Prostate gland (tissue), 2 donors: ENCODE data around the gene PTPN1. TPM values are rescaled to one million over a fixed set of nuclear protein-coding genes. Genes with fewer than 3 reads are reported as not detected.

Experiments
- DNase-seq: peaks from one replicate; pipeline ENCODE4 v3.0.0-alpha.2; 2019; ENCODE audit warnings: low spot score
- H3K27ac ChIP-seq, 2 donors: fragments of 200-600 bp; sonication (generic); 2 replicates each; pipeline ENCODE4 v1.5.1; 2017 to 2019
- H3K27me3 ChIP-seq: fragments of 200-600 bp; sonication (generic); replicated peaks from 2 replicates; pipeline ENCODE4 v1.5.1; 2019; ENCODE audit not compliant: insufficient read depth
- H3K36me3 ChIP-seq, 2 donors: fragments of 200-600 bp; sonication (generic); 1 replicate in 1 of 2; 2 replicates in 1 of 2; pipeline versions ENCODE4 v1.5.1 to v1.8.1; 2017 to 2019
- H3K4me1 ChIP-seq: fragments of 200-600 bp; sonication (generic); replicated peaks from 2 replicates; pipeline ENCODE4 v1.5.1; 2019
- H3K4me3 ChIP-seq, 2 donors: fragments of 200-600 bp; sonication (generic); 2 replicates each; pipeline ENCODE4 v1.5.1; 2017 to 2019
- H3K9me3 ChIP-seq: fragments of 200-600 bp; sonication (generic); 2 replicates; pipeline ENCODE4 v1.5.1; 2017
- POLR2A ChIP-seq: fragments of 450-650 bp; IDR thresholded peaks from one replicate; pipeline ENCODE4 v1.6.1; 2016; ENCODE audit warnings: antibody characterized with exemption, mild to moderate bottlenecking
- POLR2AphosphoS5 ChIP-seq: sonication (generic); formaldehyde crosslinking; IDR thresholded peaks from one replicate; pipeline ENCODE4 v1.6.1; 2017; ENCODE audit warnings: antibody characterized with exemption
- WGBS: methylation state at CpG from one replicate; pipeline ENCODE4 v1.1.5; 2018; 5-methylcytosine and 5-hydroxymethylcytosine counted together
- intact Hi-C: fragments of 100-400 bp; cut with DNase I; formaldehyde crosslinking; loops from one replicate; pipeline ENCODE4 v1.14.2; 2022
- total RNA-seq, 2 donors: library from RNA; depleted of rRNA; stranded (reverse); fragments of >200 nt; gene quantifications; one replicate each; pipeline ENCODE4 v1.1.0, GENCODE V29; 2016
- TF ChIP-seq, protein P1 (sequence below), 4 experiments: fragments of 200-600 bp in 2 of 4; fragments of 450-650 bp in 2 of 4; sonication (generic) in 2 of 4; IDR thresholded peaks; 1 replicate in 3 of 4; 2 replicates in 1 of 4; pipeline ENCODE4 v1.5.1; 2016 to 2019; ENCODE audit warnings: antibody characterized with exemption in 4 of 4, mild to moderate bottlenecking in 2 of 4, moderate library complexity in 2 of 4

The PTPN1 gene
- total RNA-seq = 10 to 100 TPM; 28.5 to 46.6 TPM

DNA sequence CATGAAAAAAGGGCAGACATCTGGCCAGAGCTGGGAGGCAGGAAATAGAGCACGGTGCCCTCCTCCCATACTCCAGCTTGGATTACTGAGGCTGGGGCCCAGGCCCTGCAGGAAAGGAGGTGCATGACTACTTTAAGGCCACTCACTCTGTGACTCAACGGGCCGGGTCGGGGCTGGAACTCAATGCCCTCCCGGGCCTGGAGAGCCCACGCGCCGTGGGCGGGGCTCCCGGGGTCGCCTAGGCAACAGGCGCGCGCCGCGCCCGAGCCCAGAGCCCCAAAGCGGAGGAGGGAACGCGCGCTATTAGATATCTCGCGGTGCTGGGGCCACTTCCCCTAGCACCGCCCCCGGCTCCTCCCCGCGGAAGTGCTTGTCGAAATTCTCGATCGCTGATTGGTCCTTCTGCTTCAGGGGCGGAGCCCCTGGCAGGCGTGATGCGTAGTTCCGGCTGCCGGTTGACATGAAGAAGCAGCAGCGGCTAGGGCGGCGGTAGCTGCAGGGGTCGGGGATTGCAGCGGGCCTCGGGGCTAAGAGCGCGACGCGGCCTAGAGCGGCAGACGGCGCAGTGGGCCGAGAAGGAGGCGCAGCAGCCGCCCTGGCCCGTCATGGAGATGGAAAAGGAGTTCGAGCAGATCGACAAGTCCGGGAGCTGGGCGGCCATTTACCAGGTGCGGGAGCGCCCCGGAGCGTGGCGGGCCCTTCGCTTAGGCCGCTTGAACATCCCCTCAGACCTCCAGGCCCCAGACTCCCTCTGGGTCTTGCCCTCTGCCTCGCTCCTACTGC is at the start of gene PTPN1:
TSS of gene PTPN1 (plus strand) at position 461 of the 783 bp plus-strand sequence. CDS start at position 606, 145 bp downstream.
- Histone ChIP-seq H3K27me3 (no peaks in the 10 kb centered on the region), H3K27ac (peak within 1 kb of the TSS; percentile 81 to 89), H3K36me3 (no peaks in the 10 kb centered on the region), H3K4me1 (peaks cover 3% of the 10 kb centered on the region), H3K4me3 (peak within 1 kb of the TSS; percentile 86 to 100), H3K9me3 (no peaks in the 10 kb centered on the region)
- TF ChIP-seq, protein P1, sequence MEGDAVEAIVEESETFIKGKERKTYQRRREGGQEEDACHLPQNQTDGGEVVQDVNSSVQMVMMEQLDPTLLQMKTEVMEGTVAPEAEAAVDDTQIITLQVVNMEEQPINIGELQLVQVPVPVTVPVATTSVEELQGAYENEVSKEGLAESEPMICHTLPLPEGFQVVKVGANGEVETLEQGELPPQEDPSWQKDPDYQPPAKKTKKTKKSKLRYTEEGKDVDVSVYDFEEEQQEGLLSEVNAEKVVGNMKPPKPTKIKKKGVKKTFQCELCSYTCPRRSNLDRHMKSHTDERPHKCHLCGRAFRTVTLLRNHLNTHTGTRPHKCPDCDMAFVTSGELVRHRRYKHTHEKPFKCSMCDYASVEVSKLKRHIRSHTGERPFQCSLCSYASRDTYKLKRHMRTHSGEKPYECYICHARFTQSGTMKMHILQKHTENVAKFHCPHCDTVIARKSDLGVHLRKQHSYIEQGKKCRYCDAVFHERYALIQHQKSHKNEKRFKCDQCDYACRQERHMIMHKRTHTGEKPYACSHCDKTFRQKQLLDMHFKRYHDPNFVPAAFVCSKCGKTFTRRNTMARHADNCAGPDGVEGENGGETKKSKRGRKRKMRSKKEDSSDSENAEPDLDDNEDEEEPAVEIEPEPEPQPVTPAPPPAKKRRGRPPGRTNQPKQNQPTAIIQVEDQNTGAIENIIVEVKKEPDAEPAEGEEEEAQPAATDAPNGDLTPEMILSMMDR (IDR thresholded peaks at IDR 0.05) = peak in 1 of 4 experiments; percentile 29
- TF ChIP-seq POLR2AphosphoS5 = peak; percentile 100
- peak; percentile 99 for TF ChIP-seq POLR2A
- intact Hi-C loops = loop anchor here (5.0 kb wide), 1 partner anchor 62 kb away; no protein-coding TSS in a partner anchor
- DNase-seq = peak; percentile 98
- WGBS = 0% methylated on average over 36 of the region's 64 CpGs

DNA sequence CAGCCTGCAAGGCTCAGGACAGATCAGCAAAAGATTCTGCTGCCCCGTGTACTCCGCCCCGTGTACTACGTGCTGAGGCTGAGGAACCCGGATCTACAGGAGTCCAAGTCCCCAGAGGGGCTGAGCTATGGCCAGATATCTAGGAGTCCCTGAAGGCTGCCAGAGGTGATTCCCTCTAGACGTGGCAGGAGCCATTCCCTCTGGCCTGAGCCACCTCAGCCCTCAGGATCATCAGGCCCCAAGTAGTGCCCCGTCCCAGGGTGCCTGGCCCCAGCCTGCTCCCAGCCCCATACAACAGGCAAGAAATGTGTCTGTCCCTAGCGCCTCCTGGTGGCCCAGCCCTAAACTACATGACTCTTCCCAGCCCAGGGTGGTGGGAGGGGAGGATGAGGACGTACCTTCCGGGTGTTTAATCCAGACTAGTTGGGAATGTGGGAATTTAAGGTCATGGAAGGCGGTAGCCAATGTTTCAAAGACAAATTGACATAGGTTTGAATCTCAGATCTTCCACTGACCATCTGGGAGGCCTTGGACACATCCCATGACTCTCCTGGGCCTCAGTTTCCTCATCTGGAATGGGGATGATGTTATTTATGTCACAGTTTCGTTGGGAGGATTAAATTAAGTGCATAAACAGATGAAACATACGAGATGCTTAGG is 49.4 kb upstream of the PTPN1 start:
- no peaks in the 10 kb centered on the region for H3K27me3 ChIP-seq
- no peak overlapping the region for H3K4me3 ChIP-seq
- 27% methylated on average over 13 of the region's 13 CpGs for WGBS
- DNase-seq = peak; percentile 84
- TF ChIP-seq POLR2A (no peak), POLR2AphosphoS5 (peak; percentile 82)
- TF ChIP-seq, protein P1 (IDR thresholded peaks at IDR 0.05) = peak; percentile 91 to 98 (median 96)
- H3K4me1 ChIP-seq = no peaks in the 10 kb centered on the region
- peak overlapping the region; percentile 13 to 51 for H3K27ac ChIP-seq
- no peaks in the 10 kb centered on the region for H3K36me3 ChIP-seq
- intact Hi-C loops = loop anchor here (1.0 to 10.0 kb wide), 6 partner anchors 63 to 346 kb away; partner anchors contain the start of genes CEBPB and UBE2V1
- H3K9me3 ChIP-seq = no peaks in the 10 kb centered on the region

DNA sequence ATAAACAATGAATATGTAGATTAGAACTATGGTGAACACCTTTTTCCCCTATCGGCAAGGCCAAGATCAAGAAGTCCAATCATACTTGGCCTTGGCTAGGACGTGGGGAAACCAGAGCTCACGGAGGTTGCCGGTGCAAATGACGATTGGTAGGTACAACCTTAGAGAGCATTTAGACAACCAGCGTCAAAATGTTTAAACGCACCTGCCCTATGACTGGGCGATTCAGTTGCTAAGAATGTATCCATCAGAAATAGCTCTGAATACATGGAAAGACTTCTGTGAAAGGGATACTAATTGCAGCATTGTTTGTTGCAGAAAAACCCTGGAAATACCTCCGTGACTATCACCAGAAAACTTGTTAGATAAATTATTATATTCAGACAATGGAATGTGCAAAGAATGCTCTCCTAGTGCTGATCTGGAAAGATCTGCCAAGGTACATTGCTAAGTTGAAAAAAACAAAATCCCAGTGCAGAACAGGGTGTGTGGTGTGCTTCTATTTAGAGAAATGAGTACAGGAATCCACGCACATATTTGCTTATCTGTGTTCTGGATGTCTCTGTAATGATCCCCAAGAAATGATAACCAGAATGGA is 48.0 kb upstream of the PTPN1 start:
- DNase-seq = no peak
- no peaks in the 10 kb centered on the region for H3K9me3 ChIP-seq
- no peak overlapping the region for H3K27ac ChIP-seq
- intact Hi-C loops = loop anchor here (5.0 to 10.0 kb wide), 5 partner anchors 65 to 347 kb away; partner anchors contain the start of gene UBE2V1
- no peak overlapping the region for H3K4me3 ChIP-seq
- no peaks in the 10 kb centered on the region for H3K4me1 ChIP-seq
- no peak for TF ChIP-seq POLR2A
- TF ChIP-seq, protein P1 (IDR thresholded peaks at IDR 0.05) = no peak
- TF ChIP-seq POLR2AphosphoS5 = no peak
- 72% methylated on average over 10 of the region's 10 CpGs for WGBS
- H3K27me3 ChIP-seq = no peaks in the 10 kb centered on the region
- H3K36me3 ChIP-seq = no peaks in the 10 kb centered on the region

DNA sequence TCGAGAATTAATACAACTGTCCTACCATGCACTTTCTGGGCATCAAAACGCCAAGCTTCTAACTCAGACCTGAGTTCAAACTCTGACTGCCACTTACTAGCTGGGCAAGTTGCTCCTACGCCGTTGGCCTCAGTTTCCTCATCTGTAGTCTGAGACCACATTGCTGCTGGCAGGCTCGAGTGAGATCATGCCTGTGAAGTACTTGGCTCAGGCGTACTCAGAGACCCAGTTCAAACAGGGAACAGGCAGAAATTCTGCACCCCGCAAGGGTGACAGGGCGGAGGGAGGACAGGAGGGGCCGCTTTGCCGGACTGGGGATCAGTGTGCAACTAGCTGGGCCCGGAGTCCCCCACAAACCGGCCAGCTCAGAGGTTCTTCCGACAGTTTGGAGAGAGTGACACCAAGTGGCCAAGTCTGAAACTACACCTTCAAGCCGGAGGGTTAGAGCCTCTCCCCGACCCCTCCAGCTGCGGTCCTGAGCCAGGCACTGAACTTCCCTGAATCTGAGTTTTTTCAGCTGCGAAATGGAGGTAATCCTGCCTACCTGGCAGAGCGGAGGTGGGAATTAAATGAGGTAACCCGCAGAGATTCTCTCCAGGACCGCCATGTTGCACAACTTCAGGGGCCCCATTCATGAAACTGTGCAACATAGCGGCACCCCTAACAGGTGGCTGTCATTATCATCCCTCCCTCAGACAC is 46.0 kb upstream of the PTPN1 start:
- WGBS = 23% methylated on average over 21 of the region's 21 CpGs
- peak; percentile 20 for TF ChIP-seq POLR2AphosphoS5
- no peak for TF ChIP-seq POLR2A
- TF ChIP-seq, protein P1 (IDR thresholded peaks at IDR 0.05) = peak; percentile 75 to 87 (median 79)
- intact Hi-C loops = loop anchor here (1.0 to 10.0 kb wide), 6 partner anchors 67 to 349 kb away; partner anchors contain the start of gene UBE2V1
- DNase-seq = peak; percentile 34
- H3K9me3 ChIP-seq = no peaks in the 10 kb centered on the region
- H3K36me3 ChIP-seq = no peaks in the 10 kb centered on the region
- no peaks in the 10 kb centered on the region for H3K4me1 ChIP-seq
- H3K4me3 ChIP-seq = no peak overlapping the region
- no peaks in the 10 kb centered on the region for H3K27me3 ChIP-seq
- H3K27ac ChIP-seq = no peak overlapping the region
